Measurements from ENCODE around the gene SLC20A1.

Gene SLC20A1

GRCh38 chr2:112625474-112626114 is 20.1 kb upstream of the SLC20A1 start:
- DNase-seq: no peak

GRCh38 chr2:112626604-112627059 is 19.1 kb upstream of the SLC20A1 start:
- peak; percentile 96 for DNase-seq

- no peak for DNase-seq
Observed at GRCh38 chr2:112627060-112628040, 18.4 kb upstream of the SLC20A1 start.

- DNase-seq: no peak
Observed at GRCh38 chr2:112629224-112629623, 16.5 kb upstream of the SLC20A1 start.

- no peak for DNase-seq
Observed at GRCh38 chr2:112629823-112630222, 15.9 kb upstream of the SLC20A1 start.

GRCh38 chr2:112630268-112630667 is 15.5 kb upstream of the SLC20A1 start:
- no peak for DNase-seq

- no peak for DNase-seq
Observed at GRCh38 chr2:112633708-112634107, 12.0 kb upstream of the SLC20A1 start.

GRCh38 chr2:112634153-112634873 is 11.4 kb upstream of the SLC20A1 start:
- DNase-seq: no peak

- DNase-seq: no peak
Observed at GRCh38 chr2:112634874-112635157, 10.9 kb upstream of the SLC20A1 start.

- no peak for DNase-seq
Observed at GRCh38 chr2:112636605-112637288, 9.0 kb upstream of the SLC20A1 start.

GRCh38 chr2:112637289-112637660 is 8.5 kb upstream of the SLC20A1 start:
- no peak for DNase-seq

GRCh38 chr2:112639936-112640335 is 5.8 kb upstream of the SLC20A1 start:
- DNase-seq: no peak

- DNase-seq: no peak
Observed at GRCh38 chr2:112640467-112640799, 5.3 kb upstream of the SLC20A1 start.

GRCh38 chr2:112640800-112641675 is 4.7 kb upstream of the SLC20A1 start:
- DNase-seq: no peak

- no peak for DNase-seq
Observed at GRCh38 chr2:112641701-112642100, 4.0 kb upstream of the SLC20A1 start.

- no peak for DNase-seq
Observed at GRCh38 chr2:112642561-112642960, 3.2 kb upstream of the SLC20A1 start.

- no peak for DNase-seq
Observed at GRCh38 chr2:112642966-112643365, 2.8 kb upstream of the SLC20A1 start.

- no peak for DNase-seq
Observed at GRCh38 chr2:112643488-112643887, 2.3 kb upstream of the SLC20A1 start.

GRCh38 chr2:112644155-112644932 is 1.4 kb upstream of the SLC20A1 start:
- no peak for DNase-seq

- DNase-seq: no peak
Observed at GRCh38 chr2:112644933-112645309, 818 bp upstream of the SLC20A1 start.

GRCh38 chr2:112646102-112646719 is 472 bp downstream of the SLC20A1 start:
- no peak for DNase-seq
